Activated T-helper 2 cell treated with anti-CD3 and anti-CD28 coated beads, Interferon-gamma antibody, Interleukin-2, Interleukin-4, amounts not matched to agents 10 μg/mL and 5 μg/mL and 100 μg/mL, durations not matched to agents 14 hours and 24 hours and 36 hours (primary cell): Measurements from ENCODE around the gene CEP131. TPM values are rescaled to one million over a fixed set of nuclear protein-coding genes. Genes with fewer than 3 reads are reported as not detected.

Experiments used
- DNase-seq: peaks from one replicate; pipeline ENCODE4 v3.0.0; 2021; ENCODE audit warnings: low spot score
- H3K27ac Mint-ChIP-seq: one replicate; pipeline ENCODE4 v1.8.0; 2021; ENCODE audit warnings: mixed read lengths
- H3K27me3 Mint-ChIP-seq: one replicate; pipeline ENCODE4 v1.8.0; 2021; ENCODE audit warnings: low read depth, mixed read lengths
- H3K36me3 Mint-ChIP-seq: one replicate; pipeline ENCODE4 v1.8.0; 2021; ENCODE audit warnings: low read depth, mixed read lengths
- H3K4me1 Mint-ChIP-seq: one replicate; pipeline ENCODE4 v1.8.0; 2021; ENCODE audit warnings: low read depth, mixed read lengths
- H3K4me3 Mint-ChIP-seq: one replicate; pipeline ENCODE4 v1.8.0; 2021; ENCODE audit warnings: low read depth, mild to moderate bottlenecking, moderate library complexity, mixed read lengths
- H3K9me3 Mint-ChIP-seq: one replicate; pipeline ENCODE4 v1.8.0; 2021; ENCODE audit warnings: mixed read lengths
- intact Hi-C: fragments of 100-400 bp; cut with micrococcal nuclease; formaldehyde crosslinking; loops from one replicate; pipeline ENCODE4 v1.15.1; 2023
- total RNA-seq: library from RNA; stranded (reverse); gene quantifications from 2 replicates; pipeline ENCODE4 v1.2.3, GENCODE V29; 2022

Gene CEP131
- total RNA-seq, 1 donor from 2014 or later = 14.8 TPM

DNA sequence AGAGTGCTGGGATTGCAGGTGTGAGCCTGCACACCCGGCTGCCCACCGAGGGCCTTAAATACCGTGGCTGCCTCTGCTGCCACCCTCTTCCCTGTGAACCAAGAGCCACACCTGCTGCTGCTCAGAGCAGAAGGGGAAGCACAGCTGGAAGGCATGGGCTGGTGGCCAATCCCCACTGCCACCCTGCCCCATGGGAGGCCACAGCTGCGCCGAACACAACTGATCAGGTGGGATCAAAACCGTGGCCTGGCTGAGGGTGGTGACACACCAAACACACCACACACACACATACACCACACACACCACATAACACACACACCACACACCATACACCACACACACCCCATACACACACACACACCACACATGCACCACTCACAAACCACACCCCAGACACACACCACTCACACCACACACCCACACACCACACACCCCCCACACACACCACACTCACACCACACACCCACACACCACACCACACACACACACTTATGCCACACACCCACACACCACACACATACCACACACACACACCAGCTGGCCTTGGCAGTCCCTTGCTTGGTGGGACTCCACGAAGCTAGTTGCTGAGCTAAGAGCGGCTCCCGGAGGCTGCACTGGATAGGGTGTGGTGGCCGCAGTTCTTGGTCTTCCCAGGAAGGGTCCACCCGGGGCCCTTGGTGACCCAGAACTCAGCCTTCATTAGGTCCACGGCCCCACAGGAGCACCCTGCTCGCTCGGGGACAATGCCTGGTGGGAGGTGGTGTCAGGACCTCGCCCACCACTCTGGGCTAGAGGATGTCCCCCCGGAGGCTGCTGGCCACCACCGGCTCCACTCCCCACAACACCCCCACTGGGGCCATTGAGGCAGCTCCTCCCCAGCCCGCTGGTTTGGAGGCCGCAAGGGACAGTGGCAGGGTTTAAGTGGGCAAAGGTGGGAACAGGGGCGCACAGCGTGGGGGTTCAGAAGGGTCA, 14.9 kb downstream of the CEP131 start:
- no peaks in the 10 kb centered on the region for H3K36me3 Mint-ChIP-seq
- H3K4me3 Mint-ChIP-seq = no peak overlapping the region
- H3K27ac Mint-ChIP-seq = no peak overlapping the region
- no peaks in the 10 kb centered on the region for H3K9me3 Mint-ChIP-seq
- no peaks in the 10 kb centered on the region for H3K4me1 Mint-ChIP-seq
- H3K27me3 Mint-ChIP-seq = no peaks in the 10 kb centered on the region
- intact Hi-C loops = no loop called here
- DNase-seq = no peak

DNA sequence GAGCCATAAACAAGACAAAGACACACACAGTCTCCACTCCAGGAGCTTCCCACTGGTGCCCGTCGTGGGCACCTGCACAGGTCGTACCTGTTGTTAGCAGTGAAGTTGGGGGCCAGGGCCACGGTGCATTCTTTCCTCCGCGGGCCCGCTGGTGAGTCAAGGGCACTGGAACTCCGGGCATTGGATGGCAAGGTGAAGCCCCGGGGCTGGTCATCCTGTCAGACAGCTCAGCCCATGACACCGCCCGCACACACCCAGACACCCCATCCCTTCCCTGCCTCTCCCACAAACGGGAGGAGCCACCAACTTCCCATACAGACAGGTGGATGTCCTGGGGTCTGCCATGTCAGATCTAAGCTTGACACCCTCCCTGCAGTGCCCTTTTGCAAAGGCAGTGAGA, 16.1 kb downstream of the CEP131 start:
- H3K9me3 Mint-ChIP-seq = no peaks in the 10 kb centered on the region
- H3K4me3 Mint-ChIP-seq = no peak overlapping the region
- DNase-seq = no peak
- H3K36me3 Mint-ChIP-seq = no peaks in the 10 kb centered on the region
- intact Hi-C loops = no loop called here
- no peak overlapping the region for H3K27ac Mint-ChIP-seq
- H3K4me1 Mint-ChIP-seq = no peaks in the 10 kb centered on the region
- no peaks in the 10 kb centered on the region for H3K27me3 Mint-ChIP-seq

DNA sequence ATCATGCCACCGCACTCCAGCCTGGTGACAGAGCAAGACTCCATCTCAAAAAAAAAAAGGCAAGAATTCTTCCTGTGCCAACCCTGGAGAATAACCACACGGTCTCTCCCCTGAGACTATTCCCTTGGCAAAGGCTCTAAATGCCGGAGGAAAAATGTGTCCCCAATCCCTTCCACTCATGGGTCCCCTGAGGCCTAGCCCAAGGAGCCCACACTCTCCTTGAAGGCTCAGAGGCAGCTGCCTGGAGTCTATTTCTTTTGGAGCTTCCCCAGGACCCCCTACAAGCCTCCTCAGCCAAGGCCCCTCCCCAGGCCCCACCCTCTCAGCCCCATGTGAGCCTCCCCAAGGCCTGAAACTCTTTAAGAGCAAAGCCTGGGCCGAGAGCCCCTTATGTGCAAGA, 16.6 kb downstream of the CEP131 start:
- no peak for DNase-seq
- no peaks in the 10 kb centered on the region for H3K4me1 Mint-ChIP-seq
- no peak overlapping the region for H3K27ac Mint-ChIP-seq
- intact Hi-C loops = no loop called here
- no peaks in the 10 kb centered on the region for H3K27me3 Mint-ChIP-seq
- no peaks in the 10 kb centered on the region for H3K9me3 Mint-ChIP-seq
- H3K36me3 Mint-ChIP-seq = no peaks in the 10 kb centered on the region
- H3K4me3 Mint-ChIP-seq = no peak overlapping the region

DNA sequence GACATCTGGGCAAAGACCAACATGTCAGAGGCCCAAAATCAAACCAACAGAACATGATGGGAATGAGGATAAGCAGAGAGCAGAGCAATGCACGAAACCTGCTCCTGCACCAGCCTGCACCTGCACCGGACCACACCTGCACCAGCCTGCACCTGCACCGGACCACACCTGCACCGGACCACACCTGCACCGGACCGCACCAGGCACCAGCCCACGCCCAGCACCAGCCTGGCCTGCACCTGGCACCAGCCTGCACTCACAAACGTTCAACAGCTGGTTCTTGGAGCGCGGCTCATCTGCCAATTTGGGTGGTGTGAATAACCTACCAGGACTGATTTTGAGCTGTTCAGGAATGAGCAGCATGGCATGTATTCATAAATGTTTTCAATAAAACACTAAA, 18.2 kb downstream of the CEP131 start:
- Mint-ChIP-seq H3K36me3 (no peaks in the 10 kb centered on the region), H3K27me3 (no peaks in the 10 kb centered on the region), H3K4me3 (no peak overlapping the region), H3K27ac (no peak overlapping the region), H3K4me1 (no peaks in the 10 kb centered on the region), H3K9me3 (no peaks in the 10 kb centered on the region)
- DNase-seq = no peak
- intact Hi-C loops = no loop called here

DNA sequence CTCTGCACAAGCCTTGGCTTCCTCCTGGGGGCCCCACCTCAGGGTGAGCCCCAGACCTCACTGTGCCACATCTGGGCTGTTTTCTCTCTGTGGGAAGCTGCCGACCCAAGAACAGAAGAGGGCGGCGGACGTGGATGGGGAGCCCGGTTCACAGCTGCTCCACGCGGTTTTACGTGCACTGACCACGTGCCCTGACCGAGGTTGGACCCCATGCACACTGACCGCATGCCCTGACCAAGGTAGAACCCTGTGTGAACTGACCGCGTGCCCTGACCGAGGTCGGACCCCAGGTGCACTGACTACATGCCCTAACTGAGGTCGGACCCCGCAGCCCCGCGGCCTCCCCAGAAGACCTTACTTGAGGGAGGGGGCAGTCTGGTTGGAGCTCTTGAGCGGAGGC, 19.6 kb downstream of the CEP131 start:
- H3K4me3 Mint-ChIP-seq = no peak overlapping the region
- H3K27me3 Mint-ChIP-seq = no peaks in the 10 kb centered on the region
- H3K27ac Mint-ChIP-seq = no peak overlapping the region
- H3K36me3 Mint-ChIP-seq = no peaks in the 10 kb centered on the region
- no peak for DNase-seq
- no peaks in the 10 kb centered on the region for H3K4me1 Mint-ChIP-seq
- H3K9me3 Mint-ChIP-seq = no peaks in the 10 kb centered on the region
- intact Hi-C loops = no loop called here

DNA sequence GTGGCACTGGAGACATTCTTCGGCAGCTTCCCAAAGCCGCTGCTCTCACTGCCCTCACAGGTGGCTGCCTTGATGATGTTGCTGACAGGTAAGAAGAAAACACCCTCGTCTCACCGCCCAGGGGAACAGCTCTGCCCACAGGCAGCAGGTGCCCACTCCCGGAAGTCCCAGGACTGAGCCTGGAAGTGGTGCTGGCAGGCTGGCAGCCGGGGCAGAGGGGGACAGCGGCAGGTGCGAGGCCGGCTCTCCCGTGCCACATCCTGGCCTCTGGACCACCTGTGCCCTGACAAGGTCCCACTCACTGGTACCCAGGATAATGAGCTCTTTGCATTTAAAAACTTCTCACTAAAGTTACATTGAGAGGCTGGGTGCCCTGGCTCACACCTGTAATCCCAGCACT, 20.4 kb downstream of the CEP131 start:
- Mint-ChIP-seq H3K4me3 (no peak overlapping the region), H3K9me3 (no peaks in the 10 kb centered on the region), H3K4me1 (no peaks in the 10 kb centered on the region), H3K27me3 (no peaks in the 10 kb centered on the region), H3K27ac (no peak overlapping the region), H3K36me3 (no peaks in the 10 kb centered on the region)
- intact Hi-C loops = no loop called here
- DNase-seq = no peak

DNA sequence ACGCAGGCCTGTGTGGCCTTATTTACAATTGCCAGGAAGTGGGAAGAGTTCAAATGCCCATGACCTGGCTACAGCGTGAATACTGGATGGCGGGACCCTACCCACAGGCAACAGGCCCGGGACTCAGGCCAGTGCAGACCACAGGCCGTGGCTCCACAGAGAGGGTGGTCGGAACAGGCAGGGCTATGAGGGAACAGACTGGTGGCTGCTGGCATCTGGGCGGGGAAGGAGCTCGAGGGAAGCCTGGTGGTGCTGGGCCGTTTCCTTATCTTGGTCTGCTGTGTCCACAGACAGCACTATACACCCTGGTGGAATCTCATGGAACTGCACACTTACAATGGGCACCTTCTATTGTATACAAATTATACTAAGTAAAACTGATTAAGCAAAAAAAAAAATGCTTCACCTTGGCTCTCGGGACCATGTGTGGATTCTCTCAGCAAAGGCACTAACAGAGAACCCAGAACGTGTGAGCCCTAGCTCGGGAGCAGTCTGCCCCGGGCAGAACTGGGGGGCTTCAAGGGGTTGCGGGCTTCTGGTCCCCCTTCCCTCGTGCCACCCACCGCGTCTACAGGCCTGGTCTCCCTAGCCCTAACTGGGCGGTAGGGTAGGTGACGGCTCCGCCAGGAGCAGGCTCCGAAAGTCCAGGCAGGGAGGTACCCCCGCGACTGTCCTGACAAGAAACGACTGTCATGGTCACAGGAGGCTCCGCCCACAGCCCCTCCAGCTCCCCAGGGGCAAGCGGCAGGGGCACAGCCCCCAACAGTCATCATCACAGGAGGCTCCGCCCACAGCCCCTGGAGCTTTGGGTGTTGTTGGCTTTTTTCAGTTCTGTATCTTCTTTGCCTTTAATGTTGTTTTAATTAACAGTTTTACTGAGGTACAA, 21.8 kb downstream of the CEP131 start:
- no peaks in the 10 kb centered on the region for H3K4me1 Mint-ChIP-seq
- DNase-seq = no peak
- H3K36me3 Mint-ChIP-seq = no peaks in the 10 kb centered on the region
- H3K9me3 Mint-ChIP-seq = no peaks in the 10 kb centered on the region
- no peaks in the 10 kb centered on the region for H3K27me3 Mint-ChIP-seq
- intact Hi-C loops = no loop called here
- H3K27ac Mint-ChIP-seq = no peak overlapping the region
- H3K4me3 Mint-ChIP-seq = no peak overlapping the region

DNA sequence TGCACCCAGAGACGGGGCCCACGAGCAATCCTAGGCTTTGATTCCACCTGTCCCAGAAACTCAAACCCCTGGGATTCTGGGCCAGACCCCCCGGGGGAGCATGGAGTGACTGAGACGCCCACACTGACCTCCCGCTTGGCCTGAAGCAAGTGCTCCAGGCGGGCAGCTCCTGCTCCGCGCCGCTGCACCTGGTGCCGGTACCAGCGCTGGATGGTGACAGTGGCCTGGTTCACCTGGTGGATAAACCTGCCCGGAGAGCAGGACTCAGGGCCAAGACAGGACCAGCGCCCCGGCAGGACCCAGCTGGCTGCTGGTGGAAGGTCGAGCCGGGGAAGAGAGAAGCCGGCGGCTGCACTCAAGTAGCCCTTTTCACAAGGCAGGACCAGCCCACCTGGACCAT, 22.6 kb downstream of the CEP131 start:
- Mint-ChIP-seq H3K4me3 (no peak overlapping the region), H3K9me3 (no peaks in the 10 kb centered on the region), H3K4me1 (no peaks in the 10 kb centered on the region), H3K27me3 (no peaks in the 10 kb centered on the region), H3K36me3 (no peaks in the 10 kb centered on the region), H3K27ac (no peak overlapping the region)
- DNase-seq = no peak
- intact Hi-C loops = no loop called here

DNA sequence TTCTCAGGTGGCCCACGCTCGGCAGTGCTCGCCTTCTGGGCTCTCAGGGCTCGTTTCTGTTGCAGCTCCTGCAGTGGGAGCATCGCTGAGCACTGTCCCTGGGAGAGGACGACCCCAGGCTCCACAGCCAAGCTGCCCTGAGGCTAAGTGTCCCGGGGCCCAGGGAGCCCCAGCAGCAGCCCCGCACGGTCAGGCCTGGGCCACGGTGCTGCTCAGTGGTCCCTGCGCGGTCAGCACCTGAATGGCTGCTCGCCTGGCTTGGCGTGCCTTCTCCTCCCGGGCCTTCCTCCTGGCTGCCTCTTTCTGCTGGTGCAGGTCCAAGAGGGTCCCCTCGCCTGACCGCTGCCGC, 23.3 kb downstream of the CEP131 start:
- Mint-ChIP-seq H3K4me1 (no peaks in the 10 kb centered on the region), H3K27ac (no peak overlapping the region), H3K36me3 (no peaks in the 10 kb centered on the region), H3K27me3 (no peaks in the 10 kb centered on the region), H3K4me3 (no peak overlapping the region), H3K9me3 (no peaks in the 10 kb centered on the region)
- no peak for DNase-seq
- intact Hi-C loops = no loop called here

DNA sequence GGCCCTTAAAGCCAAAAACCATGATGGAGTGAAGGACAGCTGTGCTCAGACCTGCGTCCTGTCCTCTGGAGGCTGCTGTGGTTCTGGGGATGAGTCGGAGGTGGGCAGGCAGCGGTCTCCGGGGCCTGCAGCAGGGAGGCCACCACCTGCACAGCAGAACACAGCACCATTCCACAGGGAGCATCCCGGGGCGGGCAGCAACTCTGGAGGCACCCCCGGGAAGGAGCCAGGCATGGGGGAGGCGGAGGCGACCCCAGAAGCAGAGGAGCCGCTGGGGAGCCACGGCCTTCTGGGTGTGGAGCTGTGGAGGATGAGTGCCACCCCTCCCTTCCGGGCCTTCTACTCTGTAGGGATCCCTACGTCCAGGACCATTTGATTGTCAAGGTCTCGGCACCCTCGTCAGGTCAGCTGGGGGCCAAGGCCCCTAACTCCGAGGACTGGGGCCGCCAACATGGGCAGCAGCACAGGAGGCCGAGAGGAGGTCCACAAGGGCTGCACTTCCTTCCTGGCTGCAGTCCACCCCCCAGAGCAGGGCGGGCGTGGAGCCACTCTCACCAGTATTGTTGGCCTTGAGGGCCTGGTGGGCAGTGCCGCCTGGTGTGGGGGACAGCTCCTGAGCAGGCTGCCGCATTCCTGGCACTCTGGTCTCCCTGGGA, 23.8 kb downstream of the CEP131 start:
- no peak for DNase-seq
- H3K9me3 Mint-ChIP-seq = no peaks in the 10 kb centered on the region
- H3K27ac Mint-ChIP-seq = no peak overlapping the region
- H3K36me3 Mint-ChIP-seq = no peaks in the 10 kb centered on the region
- intact Hi-C loops = no loop called here
- no peak overlapping the region for H3K4me3 Mint-ChIP-seq
- H3K27me3 Mint-ChIP-seq = no peaks in the 10 kb centered on the region
- H3K4me1 Mint-ChIP-seq = no peaks in the 10 kb centered on the region

DNA sequence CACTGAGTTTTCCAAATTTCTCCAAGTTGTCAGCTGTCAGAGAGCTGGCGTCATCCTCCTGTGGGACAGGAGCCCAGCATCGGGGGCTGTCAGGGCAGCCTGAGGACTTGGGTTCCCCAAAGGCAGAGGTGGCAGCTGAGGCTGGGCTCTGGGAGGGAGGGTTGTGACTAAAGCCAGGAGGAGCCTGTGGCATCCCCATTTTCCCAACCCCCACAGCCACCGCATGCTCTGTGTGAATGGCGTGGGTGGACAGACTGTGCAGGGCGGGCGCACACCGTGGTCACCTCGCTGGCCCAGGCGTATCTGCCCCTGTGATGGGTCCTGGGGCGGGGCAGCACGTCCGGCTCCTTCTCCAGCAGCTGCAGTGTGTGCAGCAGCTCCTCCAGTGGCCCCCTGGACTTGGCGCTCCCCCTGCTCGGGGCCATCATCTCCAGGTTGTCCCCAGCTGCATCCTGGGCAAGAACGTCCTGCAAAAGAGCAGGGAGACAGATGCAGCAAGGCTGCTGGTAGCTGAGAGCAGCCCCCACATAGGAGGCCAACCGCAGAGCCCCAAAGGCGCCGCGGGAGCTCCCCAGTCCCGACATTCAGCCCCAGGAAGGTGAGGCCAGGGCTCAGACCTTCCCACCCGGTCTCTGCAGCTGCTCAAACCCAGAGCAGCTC, 24.8 kb downstream of the CEP131 start:
- Mint-ChIP-seq H3K4me3 (no peak overlapping the region), H3K9me3 (no peaks in the 10 kb centered on the region), H3K27ac (no peak overlapping the region), H3K27me3 (no peaks in the 10 kb centered on the region), H3K36me3 (no peaks in the 10 kb centered on the region), H3K4me1 (no peaks in the 10 kb centered on the region)
- DNase-seq = no peak
- intact Hi-C loops = no loop called here

DNA sequence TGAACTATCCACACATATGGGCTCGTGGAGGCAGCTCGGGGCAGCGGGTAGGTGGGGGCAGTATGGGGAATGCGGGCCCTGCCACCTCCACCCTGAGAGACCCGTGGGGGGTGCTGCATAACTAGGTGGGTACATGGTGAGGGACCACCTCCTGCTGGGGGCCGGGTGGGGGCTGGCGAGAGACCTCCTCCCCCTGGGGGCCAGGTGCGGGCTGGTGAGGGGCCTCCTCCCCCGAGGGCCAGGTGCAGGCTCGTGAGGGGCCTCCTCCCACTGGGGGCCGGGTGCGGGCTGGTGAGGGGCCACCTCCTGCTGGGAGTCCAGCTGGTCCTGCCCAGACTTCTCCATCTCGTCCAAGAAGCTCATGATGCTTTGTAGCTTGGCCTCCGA, 25.4 kb downstream of the CEP131 start:
- intact Hi-C loops = no loop called here
- Mint-ChIP-seq H3K4me3 (no peak overlapping the region), H3K9me3 (no peaks in the 10 kb centered on the region), H3K4me1 (no peaks in the 10 kb centered on the region), H3K27ac (no peak overlapping the region), H3K27me3 (no peaks in the 10 kb centered on the region), H3K36me3 (no peaks in the 10 kb centered on the region)
- no peak for DNase-seq
